Measurements from ENCODE around the gene CNOT1.

The CNOT1 gene

GRCh38 chr16:58615280-58615679 lies 14.3 kb downstream of the CNOT1 start:
- POLR2A ChIA-PET: interaction anchor here (0.5 to 1.6 kb wide), 3 partner anchors 9 to 32 kb away, joined by 3 to 6 read pairs (median 4); no protein-coding TSS in a partner anchor
- no peak for TF ChIP-seq ZNF292 (tag by site-specific recombination; IDR thresholded peaks at IDR 0.05; ENCODE audit: borderline replicate concordance, low read depth)
- TF ChIP-seq ZNF629 (tag by site-specific recombination; IDR thresholded peaks at IDR 0.05): peak; percentile 45; the same call in 1 of the 2 replicates
- TF ChIP-seq ZFP3 (tag by site-specific recombination; IDR thresholded peaks at IDR 0.05; ENCODE audit: low read depth): no peak
- no peak for TF ChIP-seq ZBTB21 (tag by site-specific recombination; IDR thresholded peaks at IDR 0.05)
- TF ChIP-seq TRIM28 (IDR thresholded peaks at IDR 0.05; ENCODE audit: borderline replicate concordance, low read length): no peak
- no peak for TF ChIP-seq KLF17 (tag by site-specific recombination; IDR thresholded peaks at IDR 0.05)
- TF ChIP-seq ZNF23 (tag by site-specific recombination; IDR thresholded peaks at IDR 0.05; ENCODE audit: borderline replicate concordance): no peak
- TF ChIP-seq, protein P1, sequence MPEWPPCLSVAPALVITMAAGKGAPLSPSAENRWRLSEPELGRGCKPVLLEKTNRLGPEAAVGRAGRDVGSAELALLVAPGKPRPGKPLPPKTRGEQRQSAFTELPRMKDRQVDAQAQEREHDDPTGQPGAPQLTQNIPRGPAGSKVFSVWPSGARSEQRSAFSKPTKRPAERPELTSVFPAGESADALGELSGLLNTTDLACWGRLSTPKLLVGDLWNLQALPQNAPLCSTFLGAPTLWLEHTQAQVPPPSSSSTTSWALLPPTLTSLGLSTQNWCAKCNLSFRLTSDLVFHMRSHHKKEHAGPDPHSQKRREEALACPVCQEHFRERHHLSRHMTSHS (tag by site-specific recombination; IDR thresholded peaks at IDR 0.05): no peak
- no peak for TF ChIP-seq SCRT2 (tag by site-specific recombination; IDR thresholded peaks at IDR 0.05)
- no peak for TF ChIP-seq SP7 (tag by site-specific recombination; IDR thresholded peaks at IDR 0.05)
- TF ChIP-seq ZNF580 (tag by site-specific recombination; IDR thresholded peaks at IDR 0.05): no peak
- TF ChIP-seq ZFP69B (tag by site-specific recombination; IDR thresholded peaks at IDR 0.05): no peak
- TF ChIP-seq ZNF366 (tag by site-specific recombination; conservative IDR thresholded peaks at IDR 0.05): no peak
- TF ChIP-seq, protein P2, sequence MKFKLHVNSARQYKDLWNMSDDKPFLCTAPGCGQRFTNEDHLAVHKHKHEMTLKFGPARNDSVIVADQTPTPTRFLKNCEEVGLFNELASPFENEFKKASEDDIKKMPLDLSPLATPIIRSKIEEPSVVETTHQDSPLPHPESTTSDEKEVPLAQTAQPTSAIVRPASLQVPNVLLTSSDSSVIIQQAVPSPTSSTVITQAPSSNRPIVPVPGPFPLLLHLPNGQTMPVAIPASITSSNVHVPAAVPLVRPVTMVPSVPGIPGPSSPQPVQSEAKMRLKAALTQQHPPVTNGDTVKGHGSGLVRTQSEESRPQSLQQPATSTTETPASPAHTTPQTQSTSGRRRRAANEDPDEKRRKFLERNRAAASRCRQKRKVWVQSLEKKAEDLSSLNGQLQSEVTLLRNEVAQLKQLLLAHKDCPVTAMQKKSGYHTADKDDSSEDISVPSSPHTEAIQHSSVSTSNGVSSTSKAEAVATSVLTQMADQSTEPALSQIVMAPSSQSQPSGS (tag by site-specific recombination; IDR thresholded peaks at IDR 0.05; ENCODE audit: low read depth): peak; percentile 55; the same call in 1 of the 2 replicates
- TF ChIP-seq ZFHX2 (tag by site-specific recombination; conservative IDR thresholded peaks at IDR 0.05): no peak
- TF ChIP-seq ZNF585B (tag by site-specific recombination; IDR thresholded peaks at IDR 0.05): no peak
- TF ChIP-seq SALL2 (tag by site-specific recombination; IDR thresholded peaks at IDR 0.05; ENCODE audit: borderline replicate concordance): no peak
- no peak for TF ChIP-seq SP2 (tag by site-specific recombination; IDR thresholded peaks at IDR 0.05)
- TF ChIP-seq HOXD13 (CRISPR knock-in tag; IDR thresholded peaks at IDR 0.05; ENCODE audit: borderline replicate concordance): no peak
- TF ChIP-seq ZNF426 (tag by site-specific recombination; IDR thresholded peaks at IDR 0.05): no peak
- TF ChIP-seq ZNF768 (tag by site-specific recombination; IDR thresholded peaks at IDR 0.05): no peak
- TF ChIP-seq PRDM6 (tag by site-specific recombination; IDR thresholded peaks at IDR 0.05): 0 out of 2 replicates have a peak, but pooled peaks have one; percentile 14
- TF ChIP-seq ZNF37A (tag by site-specific recombination; IDR thresholded peaks at IDR 0.05): no peak
- TF ChIP-seq ZNF558 (tag by site-specific recombination; IDR thresholded peaks at IDR 0.05): no peak
- TF ChIP-seq ZNF416 (tag by site-specific recombination; IDR thresholded peaks at IDR 0.05): no peak
- TF ChIP-seq REPIN1 (tag by site-specific recombination; IDR thresholded peaks at IDR 0.05; ENCODE audit: low read depth): no peak
- Histone ChIP-seq H3K4me3 (ENCODE audit: low read depth, low read length) (no peak overlapping the region), H3K4me1 (ENCODE audit: control insufficient read depth, insufficient read depth, low read length) (peaks cover 4% of the 10 kb centered on the region; the same call in 1 of the 2 replicates), H3K9me3 (ENCODE audit: control insufficient read depth, insufficient read depth, low read depth, low read length) (no peaks in the 10 kb centered on the region), H3K27ac (ENCODE audit: extremely low read depth, low read depth, low read length) (no peak overlapping the region), H3K36me3 (ENCODE audit: control insufficient read depth in 2 of 2, insufficient read depth in 1 of 2, low read length in 2 of 2) (peaks cover 36 to 43% of the 10 kb centered on the region in 2 experiments)
- CTCF ChIA-PET: interaction anchor here (0.6 to 1.0 kb wide), 3 partner anchors 8 to 24 kb away, joined by 3 to 10 read pairs (median 3); no protein-coding TSS in a partner anchor
